Naive thymus-derived CD4-positive, alpha-beta T cell (primary cell): ENCODE data around the gene EIF5. TPM values are rescaled to one million over a fixed set of nuclear protein-coding genes. Genes with fewer than 3 reads are reported as not detected.

Source experiments
- ATAC-seq: fragments of 150-1000 bp; cut with Tn5 transposase; 2 replicates; pipeline ENCODE4 v1.10.0; 2021; ENCODE audit warnings: mild to moderate bottlenecking, moderate library complexity
- CTCF ChIA-PET: fragments of 350-600 bp; sonication (Branson Sonifier 250); formaldehyde crosslinking; loops from one replicate; lab custom pipeline; 2021; ENCODE audit warnings: antibody characterized with exemption; lab: Charles Lee
- POLR2A ChIA-PET: fragments of 350-600 bp; sonication (Branson Sonifier 250); formaldehyde crosslinking; loops from one replicate; lab custom pipeline; 2021; ENCODE audit warnings: antibody characterized with exemption, inconsistent platforms; lab: Charles Lee
- DNase-seq, 9 donors: peaks; one replicate each; pipeline versions ENCODE4 v3.0.0 to v3.0.0-alpha.2; 2020 to 2022; ENCODE audit warnings: mixed read lengths in 1 of 9
- H3K27ac ChIP-seq: one replicate; pipeline ENCODE4 v1.7.0; 2013; ENCODE audit warnings: mild to moderate bottlenecking, low read depth, low read length, moderate library complexity
- H3K27me3 ChIP-seq, 2 donors: one replicate each; pipeline ENCODE4 v1.7.0; 2013; ENCODE audit warnings: low read length in 2 of 2, mild to moderate bottlenecking in 2 of 2, moderate library complexity in 2 of 2; ENCODE audit not compliant: control insufficient read depth in 2 of 2, insufficient read depth in 2 of 2
- H3K36me3 ChIP-seq, 3 experiments: 1 replicate in 2 of 3; 2 replicates in 1 of 3; pipeline ENCODE4 v1.7.0; 2013; ENCODE audit warnings: low read length in 3 of 3, mild to moderate bottlenecking in 3 of 3, moderate library complexity in 1 of 3; ENCODE audit not compliant: insufficient read depth in 3 of 3, control insufficient read depth in 2 of 3
- H3K4me1 ChIP-seq, 2 donors: one replicate each; pipeline ENCODE4 v1.7.0; 2013; ENCODE audit warnings: low read length in 2 of 2, mild to moderate bottlenecking in 2 of 2, moderate library complexity in 1 of 2; ENCODE audit not compliant: control insufficient read depth in 2 of 2, insufficient read depth in 2 of 2
- H3K4me3 ChIP-seq: 2 replicates; pipeline ENCODE4 v1.7.0; 2013; ENCODE audit warnings: mild to moderate bottlenecking, low read length
- H3K9me3 ChIP-seq, 3 experiments: 1 replicate in 2 of 3; 2 replicates in 1 of 3; pipeline ENCODE4 v1.7.0; 2013; ENCODE audit warnings: low read length in 3 of 3; ENCODE audit not compliant: control insufficient read depth in 2 of 3
- H3K27ac Mint-ChIP-seq, 9 donors: one replicate each; pipeline ENCODE4 v1.8.0; 2020 to 2022; ENCODE audit warnings: mixed read lengths in 9 of 9, mild to moderate bottlenecking in 8 of 9, moderate library complexity in 5 of 9, inconsistent platforms in 2 of 9
- H3K27me3 Mint-ChIP-seq, 5 donors: one replicate each; pipeline ENCODE4 v1.8.0; 2021 to 2022; ENCODE audit warnings: mixed read lengths in 5 of 5, mild to moderate bottlenecking in 1 of 5
- H3K36me3 Mint-ChIP-seq, 5 donors: one replicate each; pipeline ENCODE4 v1.8.0; 2020 to 2022; ENCODE audit warnings: mixed read lengths in 5 of 5, mild to moderate bottlenecking in 3 of 5, inconsistent platforms in 1 of 5
- H3K4me1 Mint-ChIP-seq, 7 donors: one replicate each; pipeline ENCODE4 v1.8.0; 2020 to 2022; ENCODE audit warnings: mixed read lengths in 7 of 7, mild to moderate bottlenecking in 3 of 7, inconsistent platforms in 1 of 7
- H3K4me3 Mint-ChIP-seq, 10 donors: one replicate each; pipeline ENCODE4 v1.8.0; 2020 to 2022; ENCODE audit warnings: mild to moderate bottlenecking in 10 of 10, mixed read lengths in 10 of 10, moderate library complexity in 6 of 10, inconsistent platforms in 2 of 10
- H3K9me3 Mint-ChIP-seq, 11 donors: one replicate each; pipeline ENCODE4 v1.8.0; 2020 to 2022; ENCODE audit warnings: mixed read lengths in 11 of 11, mild to moderate bottlenecking in 4 of 11, inconsistent platforms in 1 of 11, moderate library complexity in 1 of 11
- intact Hi-C, 2 donors: fragments of 100-400 bp; cut with micrococcal nuclease; formaldehyde crosslinking; loops; one replicate each; pipeline ENCODE4 v1.15.1; 2023
- polyA plus RNA-seq, 2 donors: library from polyadenylated mRNA; unstranded; fragments of 300-500 nt; fragmentation: Illumina TruSeq; gene quantifications; one replicate each; pipeline ENCODE4 v1.2.3, GENCODE V29; 2021
- total RNA-seq, 6 experiments: library from RNA in 5 of 6; stranded (reverse) in 5 of 6; gene quantifications; 1 replicate in 5 of 6; 2 replicates in 1 of 6; pipeline ENCODE4 v1.2.3 and lab custom pipeline; 2021 to 2026

The EIF5 gene
- total and polyA plus RNA-seq, 7 experiments from 2014 or later = 182 to 716 (median 322) TPM

DNA sequence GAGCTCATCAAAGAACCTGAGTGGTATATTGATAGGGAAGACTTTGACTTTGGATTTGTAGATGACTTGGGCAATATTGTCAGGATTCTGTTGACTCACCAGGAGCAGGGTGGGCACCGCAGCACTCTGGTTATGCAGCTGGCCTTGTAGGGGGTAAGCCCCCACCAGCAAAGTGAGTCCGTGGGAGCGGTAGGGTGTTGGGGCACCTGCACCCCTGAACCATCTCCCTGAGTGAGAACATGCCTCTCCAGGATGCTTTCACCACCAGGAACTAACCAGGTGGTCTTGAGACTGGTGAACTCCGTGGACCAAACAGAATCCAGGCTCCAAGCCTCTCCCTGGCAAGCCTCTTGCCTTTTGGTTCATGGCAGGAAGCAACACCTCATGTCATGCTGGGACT lies 44.0 kb upstream of the EIF5 start:
- H3K36me3 ChIP-seq = no peaks in the 10 kb centered on the region
- no peaks in the 10 kb centered on the region for H3K27me3 ChIP-seq
- DNase-seq (no peak), ATAC-seq (no peak)
- no peak overlapping the region for H3K4me3 ChIP-seq
- Mint-ChIP-seq H3K4me3 (no peak overlapping the region), H3K9me3 (no peaks in the 10 kb centered on the region), H3K4me1 (peaks cover 0 to 7% (median 0%) of the 10 kb centered on the region in 7 donors), H3K36me3 (no peaks in the 10 kb centered on the region), H3K27ac (no peak overlapping the region), H3K27me3 (peaks cover 28 to 37% (median 29%) of the 10 kb centered on the region in 5 donors)
- intact Hi-C loops = loop anchor here in 1 of 2 donors (10.0 kb wide), 1 partner anchor 595 kb away; no protein-coding TSS in a partner anchor
- no peaks in the 10 kb centered on the region for H3K9me3 ChIP-seq
- ChIA-PET POLR2A (interaction anchor here (0.6 kb wide), 1 partner anchor 46 kb away, joined by 4 read pairs; no protein-coding TSS in a partner anchor), CTCF (interaction anchor here (1.0 kb wide), 1 partner anchor 185 kb away, joined by 5 read pairs; no protein-coding TSS in a partner anchor)
- H3K4me1 ChIP-seq = no peaks in the 10 kb centered on the region
- H3K27ac ChIP-seq = no peak overlapping the region

- Mint-ChIP-seq H3K27ac (no peak overlapping the region), H3K27me3 (peaks cover 25 to 35% (median 27%) of the 10 kb centered on the region in 5 donors), H3K36me3 (no peaks in the 10 kb centered on the region), H3K9me3 (no peaks in the 10 kb centered on the region), H3K4me1 (peaks cover 0 to 7% (median 0%) of the 10 kb centered on the region in 7 donors), H3K4me3 (no peak overlapping the region)
- Histone ChIP-seq H3K27me3 (no peaks in the 10 kb centered on the region), H3K9me3 (no peaks in the 10 kb centered on the region), H3K27ac (no peak overlapping the region), H3K4me3 (no peak overlapping the region), H3K4me1 (no peaks in the 10 kb centered on the region), H3K36me3 (no peaks in the 10 kb centered on the region)
- POLR2A ChIA-PET = interaction anchor here (0.6 kb wide), 1 partner anchor 45 kb away, joined by 4 read pairs; no protein-coding TSS in a partner anchor
- CTCF ChIA-PET = interaction anchor here (0.7 to 1.3 kb wide), 3 partner anchors 100 to 596 kb away, joined by 3 to 5 read pairs (median 3); no protein-coding TSS in a partner anchor
- intact Hi-C loops = loop anchor here in 1 of 2 donors (10.0 kb wide), 1 partner anchor 596 kb away; no protein-coding TSS in a partner anchor
- DNase-seq (no peak), ATAC-seq (no peak)
Observed at GRCh38 chr14:103290494-103290893, 43.5 kb upstream of the EIF5 start.

- ChIA-PET CTCF (interaction anchor here (0.7 to 1.3 kb wide), 3 partner anchors 49 to 597 kb away, joined by 3 read pairs; no protein-coding TSS in a partner anchor), POLR2A (no interaction called here)
- ATAC-seq = no peak
- Mint-ChIP-seq H3K36me3 (no peaks in the 10 kb centered on the region), H3K27me3 (peaks cover 23 to 32% (median 25%) of the 10 kb centered on the region in 5 donors), H3K9me3 (no peaks in the 10 kb centered on the region), H3K4me3 (no peak overlapping the region), H3K4me1 (peaks cover 0 to 7% (median 0%) of the 10 kb centered on the region in 7 donors), H3K27ac (no peak overlapping the region)
- H3K27ac ChIP-seq = no peak overlapping the region
- no peak for DNase-seq
- H3K4me3 ChIP-seq = no peak overlapping the region
- no peaks in the 10 kb centered on the region for H3K36me3 ChIP-seq
- intact Hi-C loops = loop anchor here in 1 of 2 donors (10.0 kb wide), 1 partner anchor 596 kb away; no protein-coding TSS in a partner anchor
- H3K9me3 ChIP-seq = no peaks in the 10 kb centered on the region
- H3K4me1 ChIP-seq = no peaks in the 10 kb centered on the region
- H3K27me3 ChIP-seq = no peaks in the 10 kb centered on the region
Observed at GRCh38 chr14:103290961-103291360, 43.1 kb upstream of the EIF5 start.

- H3K27ac ChIP-seq = no peak overlapping the region
- H3K4me3 ChIP-seq = no peak overlapping the region
- intact Hi-C loops = loop anchor here (1.0 to 10.0 kb wide), 6 partner anchors 41 to 598 kb away; no protein-coding TSS in a partner anchor
- no peaks in the 10 kb centered on the region for H3K4me1 ChIP-seq
- H3K27ac Mint-ChIP-seq = no peak overlapping the region
- no peaks in the 10 kb centered on the region for H3K36me3 ChIP-seq
- H3K9me3 ChIP-seq = no peaks in the 10 kb centered on the region
- H3K27me3 Mint-ChIP-seq = peaks cover 10 to 27% (median 20%) of the 10 kb centered on the region in 5 donors
- peak; percentile 34 to 77 (median 56) for DNase-seq
- no peaks in the 10 kb centered on the region for H3K36me3 Mint-ChIP-seq
- H3K9me3 Mint-ChIP-seq = no peaks in the 10 kb centered on the region
- CTCF ChIA-PET = interaction anchor here (0.9 kb wide), 1 partner anchor 599 kb away, joined by 4 read pairs; no protein-coding TSS in a partner anchor
- POLR2A ChIA-PET = no interaction called here
- H3K27me3 ChIP-seq = no peaks in the 10 kb centered on the region
- H3K4me3 Mint-ChIP-seq = no peak overlapping the region
- H3K4me1 Mint-ChIP-seq = peaks cover 0 to 7% (median 0%) of the 10 kb centered on the region in 7 donors
- ATAC-seq = peak; percentile 92
Observed at GRCh38 chr14:103292426-103293374, 41.3 kb upstream of the EIF5 start.

- H3K27ac Mint-ChIP-seq = no peak overlapping the region
- no peaks in the 10 kb centered on the region for H3K4me1 ChIP-seq
- H3K36me3 ChIP-seq = no peaks in the 10 kb centered on the region
- H3K36me3 Mint-ChIP-seq = no peaks in the 10 kb centered on the region
- H3K27me3 Mint-ChIP-seq = peaks cover 9 to 23% (median 20%) of the 10 kb centered on the region in 5 donors
- CTCF ChIA-PET = no interaction called here
- POLR2A ChIA-PET = no interaction called here
- H3K4me3 ChIP-seq = no peak overlapping the region
- peaks cover 0 to 7% (median 0%) of the 10 kb centered on the region in 7 donors for H3K4me1 Mint-ChIP-seq
- ATAC-seq (no peak), DNase-seq (no peak)
- intact Hi-C loops = loop anchor here (1.0 to 10.0 kb wide), 3 partner anchors 40 to 599 kb away; no protein-coding TSS in a partner anchor
- H3K9me3 Mint-ChIP-seq = no peaks in the 10 kb centered on the region
- no peaks in the 10 kb centered on the region for H3K9me3 ChIP-seq
- H3K27me3 ChIP-seq = no peaks in the 10 kb centered on the region
- no peak overlapping the region for H3K4me3 Mint-ChIP-seq
- no peak overlapping the region for H3K27ac ChIP-seq
Observed at GRCh38 chr14:103293465-103293864, 40.6 kb upstream of the EIF5 start.

- Histone ChIP-seq H3K27me3 (no peaks in the 10 kb centered on the region), H3K4me3 (no peak overlapping the region), H3K27ac (no peak overlapping the region), H3K36me3 (no peaks in the 10 kb centered on the region), H3K9me3 (no peaks in the 10 kb centered on the region), H3K4me1 (no peaks in the 10 kb centered on the region)
- DNase-seq (no peak), ATAC-seq (no peak)
- H3K36me3 Mint-ChIP-seq = no peaks in the 10 kb centered on the region
- peaks cover 7 to 23% (median 16%) of the 10 kb centered on the region in 5 donors for H3K27me3 Mint-ChIP-seq
- intact Hi-C loops = loop anchor here in 1 of 2 donors (10.0 kb wide), 1 partner anchor 599 kb away; no protein-coding TSS in a partner anchor
- H3K4me3 Mint-ChIP-seq = no peak overlapping the region
- no peak overlapping the region for H3K27ac Mint-ChIP-seq
- H3K4me1 Mint-ChIP-seq = peaks cover 0 to 7% (median 0%) of the 10 kb centered on the region in 7 donors
- CTCF ChIA-PET = interaction anchor here (0.8 kb wide), 1 partner anchor 600 kb away, joined by 3 read pairs; no protein-coding TSS in a partner anchor
- POLR2A ChIA-PET = no interaction called here
- no peaks in the 10 kb centered on the region for H3K9me3 Mint-ChIP-seq
Observed at GRCh38 chr14:103294091-103294490, 39.9 kb upstream of the EIF5 start.
